ENCODE results near the gene NEK7.

NEK7 gene

DNA sequence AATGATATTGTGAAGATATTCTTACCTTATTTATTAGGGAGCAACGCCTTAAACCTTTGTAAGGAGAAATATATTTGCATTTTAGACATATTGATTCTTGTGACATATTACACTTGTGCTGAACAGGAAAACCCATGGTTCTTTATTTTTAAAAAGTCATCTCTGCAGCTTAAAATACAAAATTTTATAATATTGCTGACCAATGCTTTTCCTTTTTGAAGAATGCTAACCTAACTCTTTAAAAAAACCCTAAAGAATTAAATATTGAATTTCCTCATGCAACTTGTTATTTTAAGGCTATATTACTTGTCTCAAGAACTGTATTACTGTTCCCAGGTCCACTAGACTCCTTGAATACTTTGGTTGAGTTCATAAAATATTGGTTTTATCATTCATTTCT, 99.0 kb downstream of the NEK7 start:
- no peak for DNase-seq (ENCODE audit: low read depth in 2 of 2)

GRCh38 chr1:198258491-198258890, 101.7 kb downstream of the NEK7 start:
- DNase-seq (ENCODE audit: low read depth in 2 of 2): no peak

DNA sequence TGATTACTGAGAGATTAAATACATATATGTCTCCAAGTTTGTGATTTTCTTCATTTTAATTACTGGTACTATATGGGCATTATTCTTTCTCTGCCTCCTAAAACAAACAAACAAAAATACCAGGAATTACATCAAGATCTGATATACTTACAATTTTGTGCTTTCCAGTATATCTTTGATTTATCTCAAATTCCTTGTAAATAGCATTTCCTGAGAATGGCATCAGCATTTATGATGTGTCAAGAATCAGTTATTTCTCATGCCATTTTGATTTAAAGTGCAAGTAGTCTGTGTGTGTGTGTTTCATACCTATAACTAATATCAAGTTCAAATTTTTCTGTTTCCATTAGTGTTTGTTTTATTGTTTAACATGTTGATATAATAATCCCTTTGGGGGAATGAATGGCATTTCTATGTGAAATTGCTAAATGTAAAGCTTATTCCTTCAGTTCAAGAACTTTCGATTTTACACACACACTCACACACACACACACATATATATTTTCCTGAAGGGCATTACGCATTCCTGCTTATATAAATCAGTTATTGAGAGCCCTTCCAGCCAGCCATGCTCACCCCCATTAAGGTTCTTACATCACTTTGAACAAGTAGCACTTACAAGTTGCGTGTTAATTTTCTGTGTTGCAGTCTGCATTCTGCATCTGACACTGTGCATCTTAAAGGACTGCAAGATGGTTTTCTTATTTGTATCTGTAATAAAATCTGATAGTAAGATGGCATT, 102.7 kb downstream of the NEK7 start:
- DNase-seq (ENCODE audit: low read depth in 2 of 2): no peak

- DNase-seq (ENCODE audit: low read depth in 2 of 2): no peak
Observed at GRCh38 chr1:198261886-198262285, 105.1 kb downstream of the NEK7 start.

DNA sequence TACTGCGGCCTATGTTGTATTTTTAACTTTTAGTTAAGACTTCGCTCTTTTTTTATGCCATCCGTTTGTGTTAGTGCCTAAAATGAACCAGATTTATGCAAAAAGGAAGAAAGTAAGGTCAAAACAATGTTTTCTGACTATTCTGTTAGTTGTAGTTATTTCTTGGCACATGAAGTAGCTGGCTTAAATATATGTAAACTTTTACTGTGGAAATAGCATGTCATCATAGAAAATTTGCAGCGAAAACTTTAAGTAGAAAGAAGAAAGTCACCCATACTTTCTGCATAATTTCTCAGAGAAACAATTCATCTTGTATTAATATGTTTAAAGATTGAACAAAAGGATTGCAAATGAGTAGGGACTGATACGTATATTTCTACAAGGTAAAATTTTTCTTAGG, 106.4 kb downstream of the NEK7 start:
- no peak for DNase-seq (ENCODE audit: low read depth in 2 of 2)

DNA sequence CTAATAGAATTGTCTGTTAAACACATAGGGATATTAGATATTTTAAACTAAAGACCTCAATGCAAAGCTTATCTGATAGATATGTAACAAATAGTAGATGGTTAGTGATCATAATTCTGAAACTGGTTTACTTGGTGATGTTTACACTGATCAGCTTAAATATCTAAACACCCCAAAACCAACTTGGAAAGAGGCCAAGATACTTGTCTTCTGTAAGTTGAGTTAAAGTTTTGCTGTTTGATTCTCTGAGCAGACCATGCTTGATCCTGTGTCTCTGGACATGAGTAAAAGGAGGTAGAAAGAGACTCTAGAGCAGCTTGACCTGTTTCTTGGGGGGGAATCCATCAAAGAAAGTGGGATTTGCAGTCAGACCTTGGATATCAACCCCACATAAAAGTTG, 107.5 kb downstream of the NEK7 start:
- DNase-seq (ENCODE audit: low read depth in 2 of 2): no peak

- DNase-seq (ENCODE audit: low read depth in 2 of 2): no peak
Observed at GRCh38 chr1:198265073-198265661, 108.4 kb downstream of the NEK7 start.

DNA sequence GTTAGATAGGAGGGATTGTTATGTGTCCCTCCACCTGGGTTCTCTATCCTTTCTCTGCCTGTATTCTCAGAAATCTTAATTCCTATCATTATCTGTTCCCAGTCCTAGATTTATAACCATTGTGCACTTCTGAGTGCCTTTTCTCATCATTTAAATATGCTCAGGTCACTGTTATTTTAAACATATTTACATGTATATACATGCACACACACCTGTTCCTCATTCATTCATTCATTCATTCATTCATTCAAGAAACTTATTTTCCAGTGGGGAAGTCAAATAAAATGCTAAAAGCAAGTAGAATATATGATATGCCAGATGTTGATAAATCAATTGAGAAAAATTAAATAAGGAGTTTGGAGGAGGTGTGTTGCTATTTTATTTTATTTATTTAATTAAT, 110.3 kb downstream of the NEK7 start:
- DNase-seq (ENCODE audit: low read depth in 2 of 2): no peak

GRCh38 chr1:198267921-198268320, 111.1 kb downstream of the NEK7 start:
- DNase-seq (ENCODE audit: low read depth in 2 of 2): no peak

- no peak for DNase-seq (ENCODE audit: low read depth in 2 of 2)
Observed at GRCh38 chr1:198268784-198269645, 112.2 kb downstream of the NEK7 start.

GRCh38 chr1:198269646-198269940, 112.8 kb downstream of the NEK7 start:
- DNase-seq (ENCODE audit: low read depth in 2 of 2): no peak

DNA sequence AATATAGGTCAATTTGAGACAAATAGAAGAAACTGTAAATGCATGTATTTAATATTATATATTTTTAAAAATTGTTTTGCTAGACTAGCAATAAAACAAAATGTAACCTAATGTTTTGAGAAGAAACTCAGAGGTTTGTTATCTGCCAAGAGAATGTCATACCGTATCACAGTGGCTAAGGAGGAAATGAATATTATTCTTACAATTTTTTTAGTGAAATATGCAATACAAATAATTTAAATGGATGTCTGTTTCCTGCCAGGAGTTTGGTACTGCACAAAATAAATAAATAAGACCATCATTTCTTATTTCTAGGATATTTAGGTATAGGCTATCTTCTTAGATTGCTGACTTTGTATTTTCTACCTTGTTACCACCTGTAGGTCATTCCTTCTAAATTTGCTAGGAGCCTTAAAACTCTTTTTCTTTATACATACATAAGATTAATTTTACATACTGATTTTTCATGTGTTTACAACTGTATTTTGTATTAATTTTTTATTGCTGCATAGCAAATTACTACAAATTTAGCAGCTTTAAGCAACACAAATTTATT, 113.6 kb downstream of the NEK7 start:
- DNase-seq (ENCODE audit: low read depth in 2 of 2): no peak

DNA sequence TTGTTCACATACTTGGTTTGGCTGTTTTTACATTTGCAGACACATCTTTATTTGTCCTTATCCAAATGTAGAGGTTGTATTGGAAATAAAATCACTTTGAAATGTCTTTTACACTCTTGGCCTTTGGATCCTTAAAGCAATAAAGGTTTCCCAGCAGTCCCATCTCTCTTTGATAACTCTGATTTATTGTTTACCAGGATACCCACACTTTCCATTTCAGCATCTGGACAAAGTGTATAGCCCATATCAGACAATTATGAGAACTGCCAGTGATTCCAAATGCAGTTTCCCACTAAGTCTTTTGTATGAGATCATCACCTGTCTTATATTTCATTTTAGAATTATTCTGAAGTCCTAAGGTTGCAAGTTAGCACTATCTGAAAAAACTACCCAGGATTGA, 114.7 kb downstream of the NEK7 start:
- DNase-seq (ENCODE audit: low read depth in 2 of 2): no peak

- no peak for DNase-seq (ENCODE audit: low read depth in 2 of 2)
Observed at GRCh38 chr1:198272492-198272891, 115.7 kb downstream of the NEK7 start.

GRCh38 chr1:198273748-198274295, 117.0 kb downstream of the NEK7 start:
- DNase-seq (ENCODE audit: low read depth in 2 of 2): no peak

DNA sequence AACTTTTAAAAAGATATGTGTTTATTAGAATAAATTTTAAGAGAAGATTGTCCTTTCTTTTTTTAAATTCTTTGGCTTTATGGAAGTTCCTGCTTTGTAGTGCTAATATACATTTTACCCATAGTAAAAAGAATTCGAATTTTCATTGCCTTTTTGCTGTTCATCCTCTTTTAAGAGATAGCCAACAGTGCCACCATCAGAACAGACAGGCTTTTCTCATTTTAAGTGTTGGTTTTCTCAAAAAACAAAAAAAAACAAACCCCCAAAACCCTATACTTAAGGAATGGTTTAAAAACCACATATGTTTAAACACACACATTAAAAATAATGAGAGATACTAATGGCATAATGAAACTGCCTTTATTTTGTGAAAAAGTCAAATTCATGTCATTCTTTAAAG, 118.8 kb downstream of the NEK7 start:
- DNase-seq (ENCODE audit: low read depth in 2 of 2): no peak

DNA sequence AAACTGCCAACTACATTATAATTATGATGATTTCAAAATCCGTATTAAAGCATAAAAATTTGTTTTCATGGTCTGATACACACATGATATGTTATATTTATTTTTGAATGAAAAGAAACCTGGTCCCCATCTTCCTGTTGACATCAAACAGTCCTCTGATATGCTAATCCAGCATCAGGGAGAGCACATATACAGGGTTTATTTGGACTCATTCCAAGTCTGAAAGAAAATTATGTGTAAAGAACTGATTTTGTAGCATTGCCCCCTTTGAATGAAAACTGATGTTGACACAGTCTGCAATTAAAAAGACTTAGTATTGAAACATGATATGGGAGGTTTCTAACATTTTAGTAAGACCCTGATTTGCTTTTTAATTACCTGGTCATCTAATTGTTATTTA, 119.4 kb downstream of the NEK7 start:
- DNase-seq (ENCODE audit: low read depth in 2 of 2): no peak

GRCh38 chr1:198278943-198279342, 122.1 kb downstream of the NEK7 start:
- DNase-seq (ENCODE audit: low read depth in 2 of 2): no peak

GRCh38 chr1:198280080-198280479, 123.3 kb downstream of the NEK7 start:
- DNase-seq (ENCODE audit: low read depth in 2 of 2): no peak

DNA sequence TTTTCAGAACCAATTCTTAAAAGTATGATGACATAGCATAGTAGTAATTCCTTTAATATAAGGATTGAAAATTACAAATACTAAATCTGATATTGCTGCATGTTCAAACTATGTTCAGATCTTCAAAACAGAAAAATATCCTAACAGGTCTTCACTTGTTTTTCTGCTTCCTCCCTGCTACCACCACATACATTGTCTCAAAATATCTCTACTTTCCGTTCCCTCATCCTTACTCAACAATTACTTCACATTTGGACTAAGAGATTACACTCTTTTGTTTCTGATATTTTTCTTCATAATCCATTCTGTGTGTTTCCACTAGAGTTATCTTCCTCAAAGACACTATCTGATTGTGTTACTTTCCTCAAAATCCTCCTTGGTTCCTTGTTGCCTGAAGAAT, 125.1 kb downstream of the NEK7 start:
- DNase-seq (ENCODE audit: low read depth in 2 of 2): no peak

GRCh38 chr1:198283222-198283621, 126.4 kb downstream of the NEK7 start:
- DNase-seq (ENCODE audit: low read depth in 2 of 2): no peak

GRCh38 chr1:198287916-198288315, 131.1 kb downstream of the NEK7 start:
- DNase-seq (ENCODE audit: low read depth in 2 of 2): no peak
